GM21423 (cell line): ENCODE measurements around the gene TIMM29.

Source experiments
- ATAC-seq: cut with Tn5 transposase; IDR thresholded peaks from one replicate; pipeline ENCODE4 v1.9.1; 2021; ENCODE audit warnings: mild to moderate bottlenecking, moderate library complexity; ENCODE audit not compliant: unreplicated experiment

TIMM29 gene

GRCh38 chr19:10911579-10912363 is 16.8 kb upstream of the TIMM29 start:
- ATAC-seq = no peak

DNA sequence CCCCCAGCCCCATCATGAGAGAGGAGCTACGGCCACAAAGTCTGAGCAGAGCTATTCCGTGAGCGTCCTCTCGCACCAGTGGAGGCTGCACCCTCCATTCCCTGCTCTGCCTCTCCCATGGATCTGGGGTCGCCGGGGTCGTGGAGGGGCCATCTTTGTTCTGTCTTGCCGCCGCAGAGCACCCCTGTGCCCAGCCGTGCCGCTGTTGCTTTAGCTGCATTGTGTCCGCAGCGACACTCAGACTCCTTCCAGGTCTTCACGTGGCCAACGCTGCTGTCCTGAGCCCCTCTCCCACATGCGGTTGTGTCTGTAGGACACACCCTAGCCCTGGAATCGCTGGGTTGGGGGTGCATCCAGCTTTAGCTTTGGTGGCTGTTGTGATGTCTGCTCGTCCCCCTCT is 16.0 kb upstream of the TIMM29 start:
- ATAC-seq = no peak

DNA sequence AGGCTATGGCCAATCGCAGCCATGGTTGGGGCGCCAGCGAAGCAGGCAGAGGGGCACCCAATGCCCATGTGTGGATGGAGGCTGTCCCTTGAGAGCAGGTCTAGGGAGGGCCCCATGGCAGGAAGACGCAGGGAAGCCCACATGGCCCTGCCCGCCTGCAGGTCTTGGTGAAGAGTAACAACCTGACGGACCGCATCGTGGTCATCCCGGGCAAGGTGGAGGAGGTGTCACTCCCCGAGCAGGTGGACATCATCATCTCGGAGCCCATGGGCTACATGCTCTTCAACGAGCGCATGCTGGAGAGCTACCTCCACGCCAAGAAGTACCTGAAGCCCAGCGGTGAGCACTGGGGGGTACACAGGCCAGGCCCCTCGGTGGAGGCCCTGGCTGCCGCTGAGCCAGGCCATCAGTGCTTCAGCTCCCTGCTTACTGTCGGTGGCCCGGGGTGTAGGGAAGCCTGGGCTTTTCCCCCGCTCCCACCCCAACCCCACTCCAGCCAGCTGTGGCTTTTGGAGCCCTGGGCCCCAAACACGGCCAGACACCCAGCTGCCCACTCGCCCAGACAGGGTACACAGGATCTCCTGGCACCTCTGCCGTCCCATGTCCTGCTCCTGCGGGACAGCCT is 14.8 kb upstream of the TIMM29 start:
- no peak for ATAC-seq

DNA sequence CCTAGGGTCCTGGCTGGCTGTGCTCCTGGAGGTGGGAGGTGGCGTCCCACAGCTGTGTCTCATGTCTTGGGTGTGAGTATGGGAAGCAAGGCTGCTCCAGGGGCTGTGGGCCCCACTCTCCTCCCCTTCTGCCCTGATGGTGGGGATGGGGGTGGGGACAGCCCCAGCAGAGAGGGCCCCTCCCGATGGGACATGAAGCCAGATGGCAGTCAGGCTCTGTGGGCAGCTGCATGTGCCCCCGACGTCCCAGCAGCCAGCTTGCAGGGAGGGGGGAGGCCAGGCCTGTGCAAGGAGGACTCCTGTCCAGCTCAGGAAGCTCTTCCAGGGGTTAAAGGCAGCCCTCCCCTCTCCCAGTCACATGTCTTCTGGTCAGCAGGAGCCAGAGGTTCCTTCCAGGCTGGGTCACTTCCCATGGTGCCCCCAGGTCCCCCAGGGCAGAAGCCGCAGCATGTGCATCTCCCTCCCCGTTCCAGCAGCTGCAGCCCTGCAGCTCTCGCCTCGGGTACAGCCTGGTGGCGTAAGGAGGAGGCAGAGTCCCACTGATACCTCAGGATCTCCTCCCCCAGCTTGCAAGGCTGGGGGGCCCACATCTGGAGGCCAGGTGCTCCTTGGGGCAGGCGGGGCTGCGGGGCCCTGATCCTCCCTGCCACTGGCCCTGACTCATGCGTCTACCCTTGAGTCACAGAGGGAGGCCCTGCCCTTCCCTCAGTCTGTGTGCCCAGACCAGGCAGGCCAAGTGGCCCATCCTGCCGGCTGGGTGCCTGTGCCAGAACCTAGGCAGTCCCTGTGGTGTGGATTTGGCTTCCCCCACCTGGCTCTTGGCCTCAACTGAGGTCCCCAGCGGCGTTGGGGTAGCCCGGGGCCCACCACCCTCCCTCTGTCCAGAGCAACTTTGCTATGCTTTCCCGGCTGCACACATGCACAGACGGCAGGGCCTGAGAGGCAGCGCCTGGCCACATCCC is 13.2 kb upstream of the TIMM29 start:
- no peak for ATAC-seq

DNA sequence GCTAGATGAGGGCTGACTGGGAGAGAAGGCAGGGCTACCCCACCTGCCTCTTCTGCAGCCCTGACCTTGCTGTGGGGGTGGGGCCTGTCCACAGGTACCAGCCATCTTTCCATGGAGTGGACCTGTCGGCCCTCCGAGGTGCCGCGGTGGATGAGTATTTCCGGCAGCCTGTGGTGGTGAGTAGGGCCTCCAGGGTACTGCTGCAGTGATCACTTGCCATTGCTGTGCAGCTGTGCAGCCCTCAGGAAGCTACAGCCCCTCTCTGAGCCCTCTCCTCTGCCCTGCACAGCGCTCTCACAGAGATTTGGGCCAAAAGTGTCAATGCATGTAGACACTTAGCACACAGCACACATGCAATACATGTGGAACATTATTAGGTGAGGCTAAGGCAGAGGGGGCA is 12.0 kb upstream of the TIMM29 start:
- ATAC-seq = no peak

- no peak for ATAC-seq
Observed at GRCh38 chr19:10918359-10918758, 10.3 kb upstream of the TIMM29 start.

DNA sequence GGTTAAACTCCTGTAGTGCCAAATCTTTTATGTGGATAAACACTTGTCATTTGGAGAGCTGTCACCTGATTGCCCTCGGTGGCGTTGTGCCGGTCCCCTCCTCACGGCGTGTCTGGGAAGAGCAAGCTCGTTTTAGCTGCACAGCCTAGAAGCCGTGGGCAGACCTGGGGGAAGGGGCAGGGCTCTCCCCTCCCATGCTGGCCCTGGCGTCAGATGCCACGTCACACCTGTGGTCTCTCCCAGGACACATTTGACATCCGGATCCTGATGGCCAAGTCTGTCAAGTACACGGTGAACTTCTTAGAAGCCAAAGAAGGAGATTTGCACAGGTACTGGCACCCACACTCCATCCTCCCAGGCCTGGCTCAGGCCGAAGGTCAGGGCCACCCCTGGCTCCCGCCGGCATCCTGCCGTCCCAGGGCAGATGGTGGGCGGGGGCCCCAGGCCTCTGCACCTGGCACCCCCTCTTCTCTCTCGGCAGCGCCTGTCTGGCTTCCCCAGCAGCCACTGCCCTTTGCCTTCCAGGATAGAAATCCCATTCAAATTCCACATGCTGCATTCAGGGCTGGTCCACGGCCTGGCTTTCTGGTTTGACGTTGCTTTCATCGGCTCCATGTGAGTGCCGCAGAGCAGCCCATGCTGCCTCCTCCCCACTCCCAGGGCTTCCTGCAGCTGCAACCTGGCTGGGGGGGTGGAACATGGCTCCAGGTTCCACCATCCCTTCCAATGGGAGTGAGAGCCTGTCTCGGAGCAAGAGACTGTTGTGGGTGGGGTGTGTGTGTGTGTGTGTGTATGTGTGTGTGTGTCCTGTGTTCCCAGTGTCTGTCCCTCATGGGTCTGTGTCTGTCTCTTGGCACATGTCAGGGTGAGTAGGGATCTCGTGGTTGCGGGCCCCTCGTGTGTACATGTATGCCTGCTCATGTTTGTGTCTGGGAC is 9.0 kb upstream of the TIMM29 start:
- ATAC-seq = no peak

GRCh38 chr19:10920288-10920655 is 8.3 kb upstream of the TIMM29 start:
- ATAC-seq = no peak

DNA sequence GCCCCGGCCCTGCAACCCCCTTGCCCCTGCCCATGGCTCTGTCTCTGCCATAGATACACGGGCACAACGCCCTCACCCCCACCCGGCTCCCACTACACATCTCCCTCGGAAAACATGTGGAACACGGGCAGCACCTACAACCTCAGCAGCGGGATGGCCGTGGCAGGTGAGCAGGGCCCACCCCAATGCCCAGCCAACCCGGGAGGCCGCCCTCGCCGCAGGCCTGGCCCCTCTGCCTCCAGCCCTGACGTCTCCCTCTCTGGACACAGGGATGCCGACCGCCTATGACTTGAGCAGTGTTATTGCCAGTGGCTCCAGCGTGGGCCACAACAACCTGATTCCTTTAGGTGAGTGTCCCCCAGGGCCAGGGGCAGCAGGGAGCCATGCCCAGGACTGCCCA is 7.8 kb upstream of the TIMM29 start:
- no peak for ATAC-seq

DNA sequence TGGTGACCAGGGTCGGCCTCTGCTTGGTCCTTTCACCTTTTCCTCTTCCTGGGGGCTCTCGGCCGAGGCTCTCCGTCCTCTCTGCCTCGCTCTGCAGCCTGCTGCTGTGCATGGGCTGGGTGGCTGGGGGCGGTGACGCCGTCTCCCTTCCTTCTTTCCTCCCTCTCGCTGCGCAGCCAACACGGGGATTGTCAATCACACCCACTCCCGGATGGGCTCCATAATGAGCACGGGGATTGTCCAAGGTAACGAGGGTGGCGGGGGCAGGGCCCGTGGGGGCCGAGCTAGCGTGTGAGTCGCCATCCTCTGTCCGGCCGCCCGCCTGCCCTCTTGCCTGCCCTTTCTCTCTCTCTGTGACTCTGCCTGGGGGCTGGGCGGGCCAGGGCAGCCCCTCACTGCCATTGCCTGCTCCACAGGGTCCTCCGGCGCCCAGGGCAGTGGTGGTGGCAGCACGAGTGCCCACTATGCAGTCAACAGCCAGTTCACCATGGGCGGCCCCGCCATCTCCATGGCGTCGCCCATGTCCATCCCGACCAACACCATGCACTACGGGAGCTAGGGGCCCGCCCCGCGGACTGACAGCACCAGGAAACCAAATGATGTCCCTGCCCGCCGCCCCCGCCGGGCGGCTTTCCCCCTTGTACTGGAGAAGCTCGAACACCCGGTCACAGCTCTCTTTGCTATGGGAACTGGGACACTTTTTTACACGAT is 7.3 kb upstream of the TIMM29 start:
- no peak for ATAC-seq

DNA sequence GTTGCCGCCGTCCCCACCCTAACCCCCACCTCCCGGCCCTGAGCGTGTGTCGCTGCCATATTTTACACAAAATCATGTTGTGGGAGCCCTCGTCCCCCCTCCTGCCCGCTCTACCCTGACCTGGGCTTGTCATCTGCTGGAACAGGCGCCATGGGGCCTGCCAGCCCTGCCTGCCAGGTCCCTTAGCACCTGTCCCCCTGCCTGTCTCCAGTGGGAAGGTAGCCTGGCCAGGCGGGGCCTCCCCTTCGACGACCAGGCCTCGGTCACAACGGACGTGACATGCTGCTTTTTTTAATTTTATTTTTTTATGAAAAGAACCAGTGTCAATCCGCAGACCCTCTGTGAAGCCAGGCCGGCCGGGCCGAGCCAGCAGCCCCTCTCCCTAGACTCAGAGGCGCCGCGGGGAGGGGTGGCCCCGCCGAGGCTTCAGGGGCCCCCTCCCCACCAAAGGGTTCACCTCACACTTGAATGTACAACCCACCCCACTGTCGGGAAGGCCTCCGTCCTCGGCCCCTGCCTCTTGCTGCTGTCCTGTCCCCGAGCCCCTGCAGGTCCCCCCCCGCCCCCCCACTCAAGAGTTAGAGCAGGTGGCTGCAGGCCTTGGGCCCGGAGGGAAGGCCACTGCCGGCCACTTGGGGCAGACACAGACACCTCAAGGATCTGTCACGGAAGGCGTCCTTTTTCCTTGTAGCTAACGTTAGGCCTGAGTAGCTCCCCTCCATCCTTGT is 6.5 kb upstream of the TIMM29 start:
- ATAC-seq = no peak

- ATAC-seq = no peak
Observed at GRCh38 chr19:10922638-10923014, 6.0 kb upstream of the TIMM29 start.

- ATAC-seq = no peak
Observed at GRCh38 chr19:10923260-10924112, 5.1 kb upstream of the TIMM29 start.

DNA sequence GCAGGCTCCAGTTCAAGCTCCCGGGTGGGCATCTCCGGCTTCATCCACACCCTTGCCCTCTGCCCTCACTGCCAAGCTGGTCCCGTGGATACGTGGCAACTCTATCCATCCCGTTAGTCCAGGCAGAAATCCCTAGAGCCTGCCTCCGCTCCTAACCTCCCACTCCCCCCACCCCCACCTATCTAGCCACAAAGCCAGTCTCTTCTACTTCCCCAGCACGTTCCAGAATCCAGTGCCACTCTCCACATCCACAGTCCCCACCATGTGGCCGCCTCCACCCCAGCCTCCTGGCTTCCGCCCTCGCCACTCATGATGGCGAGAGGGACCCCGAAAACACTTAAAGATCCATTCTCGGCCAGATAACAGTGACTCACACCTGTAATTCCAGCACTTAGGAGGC is 4.0 kb upstream of the TIMM29 start:
- ATAC-seq = no peak

- no peak for ATAC-seq
Observed at GRCh38 chr19:10927730-10928562, 665 bp upstream of the TIMM29 start.

GRCh38 chr19:10929402-10929794 is 787 bp downstream of the TIMM29 start:
- no peak for ATAC-seq

- ATAC-seq = no peak
Observed at GRCh38 chr19:10935371-10936059, 6.9 kb downstream of the TIMM29 start.
